GM06990 (cell line): ENCODE measurements around the gene SMAD4.
"Not testable (repeated sequence)": the region's sequence is repeated elsewhere in the genome, so short reads cannot be mapped to it uniquely, and the experiment has no call there.

Experiments
- DNase-seq: peaks from one replicate; pipeline ENCODE4 v3.0.0-alpha.2; 2011; ENCODE audit not compliant: insufficient read length; ENCODE audit errors: extremely low read depth
- H3K27me3 ChIP-seq: replicated peaks from 2 replicates; pipeline ENCODE4 v1.6.0; 2011; ENCODE audit warnings: low read length; ENCODE audit not compliant: control insufficient read depth, insufficient read depth
- H3K36me3 ChIP-seq: 2 replicates; pipeline ENCODE4 v1.5.1; 2011; ENCODE audit warnings: low read length; ENCODE audit not compliant: control insufficient read depth, insufficient read depth
- H3K4me3 ChIP-seq: replicated peaks from 2 replicates; pipeline ENCODE4 v1.5.1; 2011; ENCODE audit warnings: low read depth, mild to moderate bottlenecking, control low read depth, low read length
- CTCF ChIP-seq: IDR thresholded peaks from 2 replicates; pipeline ENCODE4 v1.5.1; 2011; ENCODE audit warnings: low read length, control low read depth, mild to moderate bottlenecking, inconsistent platforms; ENCODE audit not compliant: insufficient read depth, poor library complexity, severe bottlenecking

The SMAD4 gene

GRCh38 chr18:50987261-50987660, 42.8 kb upstream of the SMAD4 start:
- H3K4me3 ChIP-seq = no peak overlapping the region
- peaks cover 3% of the 10 kb centered on the region for H3K36me3 ChIP-seq
- TF ChIP-seq CTCF = no peak
- no peaks in the 10 kb centered on the region for H3K27me3 ChIP-seq
- no peak for DNase-seq

GRCh38 chr18:50989711-50990110, 40.3 kb upstream of the SMAD4 start:
- Histone ChIP-seq H3K4me3 (no peak overlapping the region), H3K36me3 (peaks cover 3% of the 10 kb centered on the region), H3K27me3 (no peaks in the 10 kb centered on the region)
- no peak for DNase-seq
- no peak for TF ChIP-seq CTCF

- H3K36me3 ChIP-seq = no peaks in the 10 kb centered on the region; the same call in none of the 2 replicates
- H3K27me3 ChIP-seq = no peaks in the 10 kb centered on the region
- no peak for TF ChIP-seq CTCF
- no peak overlapping the region for H3K4me3 ChIP-seq
- DNase-seq = no peak
Observed at GRCh38 chr18:50992351-50992762, 37.7 kb upstream of the SMAD4 start.

- TF ChIP-seq CTCF = no peak
- no peaks in the 10 kb centered on the region for H3K27me3 ChIP-seq
- no peaks in the 10 kb centered on the region for H3K36me3 ChIP-seq
- H3K4me3 ChIP-seq = no peak overlapping the region
- DNase-seq = no peak
Observed at GRCh38 chr18:50994031-50994430, 36.0 kb upstream of the SMAD4 start.

GRCh38 chr18:51003174-51003573, 26.8 kb upstream of the SMAD4 start:
- DNase-seq, H3K4me3 ChIP-seq, H3K36me3 ChIP-seq, H3K27me3 ChIP-seq: not testable (repeated sequence)

GRCh38 chr18:51006061-51006818, 23.8 kb upstream of the SMAD4 start:
- Histone ChIP-seq H3K27me3 (no peaks in the 10 kb centered on the region), H3K36me3 (no peaks in the 10 kb centered on the region), H3K4me3 (no peak overlapping the region)
- DNase-seq = no peak
- TF ChIP-seq CTCF = no peak
